Common myeloid progenitor, CD34-positive (primary cell): Measurements from ENCODE around the gene KRTAP19-2. TPM values are rescaled to one million over a fixed set of nuclear protein-coding genes. Genes with fewer than 3 reads are reported as not detected.
"Not testable (repeated sequence)": the region's sequence is repeated elsewhere in the genome, so short reads cannot be mapped to it uniquely, and the experiment has no call there.

ENCODE experiments used
- CTCF ChIA-PET: fragments of 350-600 bp; sonication (Branson Sonifier 250); formaldehyde crosslinking; loops from one replicate; lab custom pipeline; 2021; ENCODE audit warnings: antibody characterized with exemption; lab: Charles Lee
- POLR2A ChIA-PET: fragments of 350-600 bp; sonication (Branson Sonifier 250); formaldehyde crosslinking; loops from one replicate; lab custom pipeline; 2021; ENCODE audit warnings: antibody characterized with exemption; lab: Charles Lee
- DNase-seq, 3 donors: peaks; one replicate each; pipeline versions ENCODE4 v3.0.0 to v3.0.0-alpha.2; 2013
- H3K27ac ChIP-seq, 2 experiments: 1 replicate in 1 of 2; 2 replicates in 1 of 2; pipeline ENCODE4 v1.7.0; 2013; ENCODE audit warnings: inconsistent platforms in 2 of 2, low read length in 2 of 2, mild to moderate bottlenecking in 2 of 2, low read depth in 1 of 2, moderate library complexity in 1 of 2; ENCODE audit not compliant: severe bottlenecking in 2 of 2, insufficient read depth in 1 of 2, poor library complexity in 1 of 2
- H3K27me3 ChIP-seq, 5 experiments: replicated peaks in 2 of 5; 1 replicate in 3 of 5; 2 replicates in 2 of 5; pipeline versions ENCODE4 v1.6.1 to v1.7.0; 2013; ENCODE audit warnings: low read length in 4 of 5, mild to moderate bottlenecking in 2 of 5, moderate library complexity in 2 of 5, inconsistent platforms in 1 of 5; ENCODE audit not compliant: insufficient read depth in 5 of 5, control insufficient read depth in 4 of 5
- H3K36me3 ChIP-seq, 4 experiments: 1 replicate in 2 of 4; 2 replicates in 2 of 4; pipeline versions ENCODE4 v1.6.1 to v1.7.0; 2013; ENCODE audit warnings: low read length in 3 of 4, control low read depth in 1 of 4, mild to moderate bottlenecking in 1 of 4; ENCODE audit not compliant: control insufficient read depth in 4 of 4, insufficient read depth in 4 of 4
- H3K4me1 ChIP-seq, 4 experiments: 1 replicate in 3 of 4; 2 replicates in 1 of 4; pipeline versions ENCODE4 v1.6.1 to v1.7.1; 2013; ENCODE audit warnings: low read length in 3 of 4, mild to moderate bottlenecking in 3 of 4, control low read depth in 1 of 4, inconsistent platforms in 1 of 4, moderate library complexity in 1 of 4; ENCODE audit not compliant: control insufficient read depth in 4 of 4, insufficient read depth in 4 of 4; ENCODE audit errors: control extremely low read depth in 1 of 4
- H3K4me3 ChIP-seq, 7 experiments: 1 replicate in 4 of 7; 2 replicates in 3 of 7; pipeline versions ENCODE4 v1.5.1 to v1.7.0; 2013; ENCODE audit warnings: mild to moderate bottlenecking in 7 of 7, low read length in 6 of 7, moderate library complexity in 6 of 7, inconsistent platforms in 2 of 7, low read depth in 2 of 7, control low read depth in 1 of 7; ENCODE audit not compliant: insufficient read depth in 4 of 7, control insufficient read depth in 1 of 7; ENCODE audit errors: extremely low read depth in 1 of 7
- H3K9me3 ChIP-seq, 5 experiments: 1 replicate in 4 of 5; 2 replicates in 1 of 5; pipeline versions ENCODE4 v1.6.1 to v1.7.1; 2013; ENCODE audit warnings: low read length in 4 of 5, mild to moderate bottlenecking in 2 of 5, inconsistent platforms in 1 of 5, low read depth in 1 of 5, moderate library complexity in 1 of 5; ENCODE audit not compliant: control insufficient read depth in 4 of 5, insufficient read depth in 2 of 5; ENCODE audit errors: control extremely low read depth in 1 of 5
- WGBS: methylation state at CpG from one replicate; pipeline ENCODE4 v1.1.5; 2013; ENCODE audit not compliant: insufficient coverage; 5-methylcytosine and 5-hydroxymethylcytosine counted together
- polyA plus RNA-seq: library from polyadenylated mRNA; unstranded; fragments of 120-200 nt; gene quantifications from one replicate; pipeline ENCODE4 v1.2.1, GENCODE V29; 2013

KRTAP19-2 gene, protein sequence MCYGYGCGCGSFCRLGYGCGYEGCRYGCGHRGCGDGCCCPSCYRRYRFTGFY
- polyA plus RNA-seq = not detected

DNA sequence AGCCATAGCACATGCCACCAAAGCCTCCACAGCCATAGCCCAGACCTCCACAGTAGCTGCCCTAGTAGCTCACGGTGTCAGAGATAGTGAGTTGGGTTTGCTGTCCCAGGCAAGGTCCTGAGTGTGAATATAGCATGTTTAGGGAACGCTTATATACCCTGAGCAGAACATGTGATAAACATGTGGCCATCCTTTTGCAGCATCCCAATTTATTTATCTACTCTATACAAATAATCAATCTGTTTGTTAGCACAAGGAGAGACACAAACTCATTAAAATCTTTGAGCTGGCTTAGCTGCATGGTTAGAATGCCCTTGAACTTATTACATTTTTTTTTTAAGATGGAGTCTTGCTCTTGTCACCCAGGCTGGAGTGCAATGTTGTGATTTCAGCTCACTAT, at the start of gene KRTAP19-2:
TSS of gene KRTAP19-2 (minus strand) at position 101 of the 400 bp plus-strand sequence. CDS start at position 13, 88 bp downstream.
- peaks cover 0 to 3% (median 0%) of the 10 kb centered on the region in 5 experiments for H3K9me3 ChIP-seq
- H3K4me3 ChIP-seq = no peak within 1 kb of the TSS
- no peaks in the 10 kb centered on the region for H3K4me1 ChIP-seq
- DNase-seq = no peak
- POLR2A ChIA-PET = no interaction called here
- no peaks in the 10 kb centered on the region for H3K36me3 ChIP-seq
- CTCF ChIA-PET = no interaction called here
- H3K27me3 ChIP-seq = no peaks in the 10 kb centered on the region
- no CpG with 5 or more reads among the region's 2 CpGs for WGBS
- no peak within 1 kb of the TSS for H3K27ac ChIP-seq

- POLR2A ChIA-PET = no interaction called here
- DNase-seq = no peak
- CTCF ChIA-PET = no interaction called here
These were observed 31.6 kb upstream of the KRTAP19-2 start for GRCh38 chr21:30518876-30519275.

GRCh38 chr21:30515681-30516080, 28.4 kb upstream of the KRTAP19-2 start:
- Histone ChIP-seq H3K36me3 (no peaks in the 10 kb centered on the region), H3K27me3 (no peaks in the 10 kb centered on the region), H3K4me3 (no peak overlapping the region), H3K27ac (no peak overlapping the region), H3K4me1 (no peaks in the 10 kb centered on the region), H3K9me3 (no peaks in the 10 kb centered on the region)
- whole genome bisulfite sequencing = 90% methylated on average over 1 of the region's 1 CpG
- CTCF ChIA-PET = no interaction called here
- POLR2A ChIA-PET = no interaction called here
- DNase-seq = no peak

More at GRCh38 chr21:30518876-30519275, 31.6 kb upstream of the KRTAP19-2 start:
- no peak overlapping the region for H3K27ac ChIP-seq
- WGBS = 75% methylated on average over 1 of the region's 1 CpG
- H3K27me3 ChIP-seq = no peaks in the 10 kb centered on the region
- H3K9me3 ChIP-seq = no peaks in the 10 kb centered on the region
- H3K4me1 ChIP-seq = no peaks in the 10 kb centered on the region
- H3K36me3 ChIP-seq = no peaks in the 10 kb centered on the region
- no peak overlapping the region for H3K4me3 ChIP-seq

- POLR2A ChIA-PET, H3K27ac ChIP-seq, H3K36me3 ChIP-seq, CTCF ChIA-PET, H3K9me3 ChIP-seq, H3K4me1 ChIP-seq, H3K27me3 ChIP-seq, H3K4me3 ChIP-seq, DNase-seq: not testable (repeated sequence)
- WGBS = 56% methylated on average over 2 of the region's 4 CpGs
These were observed 18.5 kb upstream of the KRTAP19-2 start for GRCh38 chr21:30505621-30506205.

DNA sequence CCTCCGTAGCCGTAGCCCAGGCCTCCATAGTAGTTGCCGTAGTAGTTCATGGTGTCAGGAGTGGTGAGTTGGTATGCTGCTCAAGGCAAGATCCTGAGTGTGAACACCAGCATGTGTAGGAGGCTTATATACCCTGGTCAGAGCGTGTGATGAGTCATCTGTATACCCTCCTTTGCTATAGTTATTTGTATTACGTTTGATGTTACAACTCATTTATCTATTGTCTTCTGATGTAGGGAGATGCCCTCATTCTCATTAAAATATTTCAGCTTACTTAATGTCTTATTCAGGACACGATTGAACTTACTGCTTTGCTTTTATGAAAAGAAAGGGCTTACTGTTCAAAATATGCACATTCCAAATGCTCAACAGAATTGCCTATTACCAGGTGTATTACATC, 14.8 kb upstream of the KRTAP19-2 start, which contains the start of gene KRTAP19-5:
TSS of gene KRTAP19-5 (minus strand) at position 101 of the 400 bp plus-strand sequence. CDS start at position 50, 51 bp downstream.
- 100% methylated on average over 2 of the region's 6 CpGs for WGBS
- no peaks in the 10 kb centered on the region for H3K36me3 ChIP-seq
- POLR2A ChIA-PET = no interaction called here
- no peaks in the 10 kb centered on the region for H3K4me1 ChIP-seq
- no peaks in the 10 kb centered on the region for H3K9me3 ChIP-seq
- H3K27me3 ChIP-seq = no peaks in the 10 kb centered on the region
- H3K27ac ChIP-seq = no peak within 1 kb of the TSS
- no peak for DNase-seq
- CTCF ChIA-PET = no interaction called here
- H3K4me3 ChIP-seq = no peak within 1 kb of the TSS

- no peaks in the 10 kb centered on the region for H3K27me3 ChIP-seq
- no peaks in the 10 kb centered on the region for H3K36me3 ChIP-seq
- no peaks in the 10 kb centered on the region for H3K4me1 ChIP-seq
- no peaks in the 10 kb centered on the region for H3K9me3 ChIP-seq
- ChIA-PET POLR2A (no interaction called here), CTCF (no interaction called here)
- no peak within 1 kb of the TSS for H3K27ac ChIP-seq
- DNase-seq = no peak
- no peak within 1 kb of the TSS for H3K4me3 ChIP-seq
- WGBS = 100% methylated on average over 1 of the region's 4 CpGs
These were observed 9.8 kb upstream of the KRTAP19-2 start, which contains the start of gene KRTAP19-4 for GRCh38 chr21:30497065-30497464. TSS of gene KRTAP19-4 (minus strand) at chr21:30497165. CDS start at chr21:30497110, 55 bp downstream.

- Histone ChIP-seq H3K27ac (no peak within 1 kb of the TSS), H3K9me3 (peaks cover 0 to 3% (median 0%) of the 10 kb centered on the region in 5 experiments), H3K27me3 (no peaks in the 10 kb centered on the region), H3K4me1 (no peaks in the 10 kb centered on the region), H3K36me3 (no peaks in the 10 kb centered on the region), H3K4me3 (no peak within 1 kb of the TSS)
- ChIA-PET CTCF (no interaction called here), POLR2A (no interaction called here)
- DNase-seq = no peak
- WGBS = 80% methylated on average over 1 of the region's 2 CpGs
These were observed 4.8 kb upstream of the KRTAP19-2 start, which contains the start of gene KRTAP19-3 for GRCh38 chr21:30491963-30492428. TSS of gene KRTAP19-3 (minus strand) at chr21:30492013. CDS start at chr21:30491957, 56 bp downstream.
